Liver (tissue), 9 donors: Measurements from ENCODE around the gene VEGFC. TPM values are rescaled to one million over a fixed set of nuclear protein-coding genes. Genes with fewer than 3 reads are reported as not detected.

ENCODE experiments used
- DNase-seq: peaks from one replicate; pipeline ENCODE4 v3.0.0-alpha.2; 2017; ENCODE audit warnings: low spot score
- H3K27ac ChIP-seq, 2 donors: one replicate each; pipeline ENCODE4 v1.7.0; 2013; ENCODE audit warnings: inconsistent platforms in 2 of 2, low read length in 2 of 2, control low read depth in 1 of 2, low read depth in 1 of 2, mild to moderate bottlenecking in 1 of 2
- H3K27me3 ChIP-seq, 4 donors: one replicate each; pipeline versions ENCODE4 v1.6.1 to v1.7.0; 2013; ENCODE audit warnings: low read length in 3 of 4, inconsistent platforms in 1 of 4, mild to moderate bottlenecking in 1 of 4, moderate library complexity in 1 of 4; ENCODE audit not compliant: control insufficient read depth in 4 of 4, insufficient read depth in 4 of 4
- H3K36me3 ChIP-seq, 4 donors: one replicate each; pipeline versions ENCODE4 v1.6.1 to v1.7.0; 2013; ENCODE audit warnings: low read length in 3 of 4, mild to moderate bottlenecking in 3 of 4, low read depth in 1 of 4, moderate library complexity in 1 of 4; ENCODE audit not compliant: control insufficient read depth in 4 of 4, insufficient read depth in 3 of 4
- H3K4me1 ChIP-seq, 4 donors: one replicate each; pipeline versions ENCODE4 v1.6.1 to v1.7.0; 2013; ENCODE audit warnings: low read length in 3 of 4, mild to moderate bottlenecking in 3 of 4, moderate library complexity in 1 of 4; ENCODE audit not compliant: control insufficient read depth in 4 of 4, insufficient read depth in 4 of 4
- H3K4me3 ChIP-seq, 3 donors: one replicate each; pipeline versions ENCODE4 v1.6.1 to v1.7.0; 2013; ENCODE audit warnings: low read length in 3 of 3, control low read depth in 1 of 3, low read depth in 1 of 3, mild to moderate bottlenecking in 1 of 3
- H3K9ac ChIP-seq, 2 donors: one replicate each; pipeline ENCODE4 v1.7.0; 2013; ENCODE audit warnings: low read length in 2 of 2, mild to moderate bottlenecking in 2 of 2, moderate library complexity in 2 of 2, control low read depth in 1 of 2, low read depth in 1 of 2
- H3K9me3 ChIP-seq, 4 donors: one replicate each; pipeline versions ENCODE4 v1.6.1 to v1.7.0; 2013; ENCODE audit warnings: low read length in 3 of 4; ENCODE audit not compliant: control insufficient read depth in 4 of 4
- CTCF ChIP-seq: fragments of 150-350 bp; IDR thresholded peaks from 2 replicates; pipeline ENCODE4 v1.5.1; 2017; ENCODE audit warnings: improper control_type of control experiment, low read depth, low read length; ENCODE audit not compliant: missing input control
- EGR1 ChIP-seq, 2 donors: IDR thresholded peaks; 2 replicates each; pipeline ENCODE4 v1.6.1; 2016 to 2018; ENCODE audit warnings: antibody characterized with exemption in 2 of 2, low read depth in 2 of 2
- FOXA1 ChIP-seq: IDR thresholded peaks from 2 replicates; pipeline ENCODE4 v1.6.1; 2016; ENCODE audit warnings: antibody characterized with exemption
- FOXA2 ChIP-seq: IDR thresholded peaks from 2 replicates; pipeline ENCODE4 v1.6.1; 2016; ENCODE audit warnings: antibody characterized with exemption
- GABPA ChIP-seq, 2 donors: IDR thresholded peaks in 1 of 2; conservative IDR thresholded peaks in 1 of 2; 2 replicates each; pipeline ENCODE4 v1.6.1; 2016; ENCODE audit warnings: antibody characterized with exemption in 2 of 2, mild to moderate bottlenecking in 1 of 2, moderate library complexity in 1 of 2
- HNF4A ChIP-seq, 2 donors: conservative IDR thresholded peaks; 2 replicates each; pipeline ENCODE4 v1.6.1; 2016; ENCODE audit warnings: antibody characterized with exemption in 2 of 2, mild to moderate bottlenecking in 2 of 2
- HNF4G ChIP-seq: IDR thresholded peaks from 2 replicates; pipeline ENCODE4 v1.6.1; 2016; ENCODE audit warnings: antibody characterized with exemption
- NR2F2 ChIP-seq: IDR thresholded peaks from 2 replicates; pipeline ENCODE4 v1.6.1; 2016; ENCODE audit warnings: antibody characterized with exemption
- RAD21 ChIP-seq, 2 donors: IDR thresholded peaks; 2 replicates each; pipeline ENCODE4 v1.6.1; 2016; ENCODE audit warnings: antibody characterized with exemption in 2 of 2, mild to moderate bottlenecking in 2 of 2
- REST ChIP-seq: IDR thresholded peaks from 2 replicates; pipeline ENCODE4 v1.6.1; 2016; ENCODE audit warnings: antibody characterized with exemption, mild to moderate bottlenecking
- RXRA ChIP-seq, 2 donors: IDR thresholded peaks; 2 replicates each; pipeline ENCODE4 v1.6.1; 2017 to 2018; ENCODE audit warnings: antibody characterized with exemption in 2 of 2, mild to moderate bottlenecking in 1 of 2
- SP1 ChIP-seq: IDR thresholded peaks from 2 replicates; pipeline ENCODE4 v1.6.1; 2018; ENCODE audit warnings: antibody characterized with exemption, mild to moderate bottlenecking
- TAF1 ChIP-seq: conservative IDR thresholded peaks from 2 replicates; pipeline ENCODE4 v1.6.1; 2016; ENCODE audit warnings: antibody characterized with exemption, mild to moderate bottlenecking
- YY1 ChIP-seq: IDR thresholded peaks from 2 replicates; pipeline ENCODE4 v1.6.1; 2016; ENCODE audit warnings: antibody characterized with exemption, mild to moderate bottlenecking
- WGBS: extraction: QIAGEN DNeasy Blood & Tissue Kit; methylation state at CpG from one replicate; pipeline ENCODE4 v1.1.7; 2013; 5-methylcytosine and 5-hydroxymethylcytosine counted together
- polyA plus RNA-seq, 2 donors: library from polyadenylated mRNA; stranded (reverse) in 1 of 2; unstranded in 1 of 2; fragments of 200-250 nt in 1 of 2; fragments of >200 nt in 1 of 2; fragmentation: Nextera tagmentation in 1 of 2; extraction: Ambion mirVana in 1 of 2; gene quantifications; one replicate each; pipeline versions ENCODE4 v1.2.1 to v1.2.3, GENCODE V29; 2013 to 2015
- total RNA-seq, 2 donors: library from RNA; depleted of rRNA; stranded (reverse); fragments of >200 nt; gene quantifications; one replicate each; pipeline ENCODE4 v1.2.3, GENCODE V29; 2014
- TF ChIP-seq, protein P1 (sequence below): IDR thresholded peaks from 2 replicates; pipeline ENCODE4 v1.6.1; 2016; ENCODE audit warnings: antibody characterized with exemption
- TF ChIP-seq, protein P2 (sequence below): IDR thresholded peaks from 2 replicates; pipeline ENCODE4 v1.6.1; 2016; ENCODE audit warnings: antibody characterized with exemption
- TF ChIP-seq, protein P3 (sequence below): IDR thresholded peaks from 2 replicates; pipeline ENCODE4 v1.6.1; 2016; ENCODE audit warnings: antibody characterized with exemption
- donor health status: healthy.
- donor health status: healthy.
- donor health status: healthy.
- donor health status: healthy.
- donor health status: healthy.

The VEGFC gene
- total and polyA plus RNA-seq, 4 donors, result 0.32 to 1.8 (median 0.95) TPM

DNA sequence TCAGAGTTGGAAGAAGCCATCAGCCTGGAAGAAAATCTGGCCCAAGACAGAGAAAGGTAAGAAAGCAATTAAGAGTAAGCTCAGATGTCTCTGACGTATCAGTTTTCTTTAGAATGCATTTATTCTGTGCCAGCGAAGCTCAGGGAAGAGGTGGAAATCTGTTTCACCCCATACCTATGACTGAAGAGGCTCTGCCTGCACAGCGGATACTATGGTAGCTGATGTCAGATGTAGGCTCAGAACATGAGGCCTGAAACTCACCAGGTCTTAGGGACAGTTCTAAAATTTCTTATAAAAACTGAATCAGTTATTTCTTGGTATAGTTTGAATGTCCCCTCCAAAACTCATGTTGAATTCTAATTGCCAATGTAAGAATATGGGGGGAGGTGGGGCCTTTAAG is 30.9 kb downstream of the VEGFC start:
- DNase-seq, result no peak
- no peaks in the 10 kb centered on the region for H3K36me3 ChIP-seq
- H3K4me3 ChIP-seq, result no peak overlapping the region
- no peak for TF ChIP-seq YY1
- TF ChIP-seq CTCF, result no peak
- TF ChIP-seq, protein P1, sequence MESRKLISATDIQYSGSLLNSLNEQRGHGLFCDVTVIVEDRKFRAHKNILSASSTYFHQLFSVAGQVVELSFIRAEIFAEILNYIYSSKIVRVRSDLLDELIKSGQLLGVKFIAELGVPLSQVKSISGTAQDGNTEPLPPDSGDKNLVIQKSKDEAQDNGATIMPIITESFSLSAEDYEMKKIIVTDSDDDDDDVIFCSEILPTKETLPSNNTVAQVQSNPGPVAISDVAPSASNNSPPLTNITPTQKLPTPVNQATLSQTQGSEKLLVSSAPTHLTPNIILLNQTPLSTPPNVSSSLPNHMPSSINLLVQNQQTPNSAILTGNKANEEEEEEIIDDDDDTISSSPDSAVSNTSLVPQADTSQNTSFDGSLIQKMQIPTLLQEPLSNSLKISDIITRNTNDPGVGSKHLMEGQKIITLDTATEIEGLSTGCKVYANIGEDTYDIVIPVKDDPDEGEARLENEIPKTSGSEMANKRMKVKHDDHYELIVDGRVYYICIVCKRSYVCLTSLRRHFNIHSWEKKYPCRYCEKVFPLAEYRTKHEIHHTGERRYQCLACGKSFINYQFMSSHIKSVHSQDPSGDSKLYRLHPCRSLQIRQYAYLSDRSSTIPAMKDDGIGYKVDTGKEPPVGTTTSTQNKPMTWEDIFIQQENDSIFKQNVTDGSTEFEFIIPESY, result no peak
- TF ChIP-seq SP1, result no peak
- TF ChIP-seq HNF4A (conservative IDR thresholded peaks at IDR 0.05), result no peak
- no peak for TF ChIP-seq REST
- no peak for TF ChIP-seq FOXA2
- no peak for TF ChIP-seq EGR1 (IDR thresholded peaks at IDR 0.05; ENCODE audit: low read depth in 2 of 2)
- no peak for TF ChIP-seq HNF4G
- TF ChIP-seq RAD21 (IDR thresholded peaks at IDR 0.05), result no peak
- TF ChIP-seq TAF1, result no peak
- TF ChIP-seq, protein P2, sequence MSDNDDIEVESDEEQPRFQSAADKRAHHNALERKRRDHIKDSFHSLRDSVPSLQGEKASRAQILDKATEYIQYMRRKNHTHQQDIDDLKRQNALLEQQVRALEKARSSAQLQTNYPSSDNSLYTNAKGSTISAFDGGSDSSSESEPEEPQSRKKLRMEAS, result no peak
- TF ChIP-seq, protein P3, sequence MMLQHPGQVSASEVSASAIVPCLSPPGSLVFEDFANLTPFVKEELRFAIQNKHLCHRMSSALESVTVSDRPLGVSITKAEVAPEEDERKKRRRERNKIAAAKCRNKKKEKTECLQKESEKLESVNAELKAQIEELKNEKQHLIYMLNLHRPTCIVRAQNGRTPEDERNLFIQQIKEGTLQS, result no peak
- no peak overlapping the region for H3K27ac ChIP-seq
- no peaks in the 10 kb centered on the region for H3K4me1 ChIP-seq
- no peaks in the 10 kb centered on the region for H3K9me3 ChIP-seq
- no peaks in the 10 kb centered on the region for H3K27me3 ChIP-seq
- no peak overlapping the region for H3K9ac ChIP-seq
- 79% methylated on average over 3 of the region's 3 CpGs for WGBS

GRCh38 chr4:176760471-176760870 is 32.3 kb downstream of the VEGFC start:
- Histone ChIP-seq H3K4me3 (no peak overlapping the region), H3K9me3 (no peaks in the 10 kb centered on the region), H3K36me3 (no peaks in the 10 kb centered on the region), H3K27ac (no peak overlapping the region), H3K27me3 (no peaks in the 10 kb centered on the region), H3K9ac (no peak overlapping the region), H3K4me1 (no peaks in the 10 kb centered on the region)
- no peak for DNase-seq
- 76% methylated on average over 3 of the region's 3 CpGs for WGBS
- TF ChIP-seq EGR1 (IDR thresholded peaks at IDR 0.05; ENCODE audit: low read depth in 2 of 2) (no peak), REST (no peak), GABPA (IDR thresholded peaks at IDR 0.05 in 1 of 2, conservative IDR thresholded peaks at IDR 0.05 in 1 of 2) (no peak), NR2F2 (no peak), SP1 (no peak), FOXA2 (no peak), RAD21 (IDR thresholded peaks at IDR 0.05) (no peak), FOXA1 (no peak), RXRA (IDR thresholded peaks at IDR 0.05) (no peak), HNF4A (conservative IDR thresholded peaks at IDR 0.05) (no peak), CTCF (no peak)
- TF ChIP-seq, protein P3, result no peak
- TF ChIP-seq, protein P2, result no peak
